Measurements from ENCODE around the gene HNRNPR.

- TF ChIP-seq CTCF (IDR thresholded peaks at IDR 0.05; ENCODE audit: extremely low read depth in 1 of 2, insufficient read depth in 1 of 2, low read depth in 1 of 2, low read length in 2 of 2) = no peak
- TF ChIP-seq MYC (IDR thresholded peaks at IDR 0.05; ENCODE audit: low read depth, low read length) = no peak
- no peak for TF ChIP-seq POLR2A (IDR thresholded peaks at IDR 0.05; ENCODE audit: low read depth, low read length)
- no peak for TF ChIP-seq MAX (IDR thresholded peaks at IDR 0.05; ENCODE audit: insufficient read depth, insufficient read length)
- TF ChIP-seq POLR2AphosphoS5 (IDR thresholded peaks at IDR 0.05; ENCODE audit: insufficient read depth, low read depth, low read length) = no peak
- no peak for TF ChIP-seq JUN (IDR thresholded peaks at IDR 0.05; ENCODE audit: borderline replicate concordance, insufficient read depth, insufficient read length, low read depth)
- no peak for TF ChIP-seq EZH2 (IDR thresholded peaks at IDR 0.05; ENCODE audit: borderline replicate concordance, low read depth, low read length, severe bottlenecking)
- no peak for TF ChIP-seq GATA2 (IDR thresholded peaks at IDR 0.05; ENCODE audit: insufficient read depth, insufficient read length, low read depth, low read length)
Observed at GRCh38 chr1:23387494-23387893, 43.4 kb upstream of the HNRNPR start.

All from endothelial cell of umbilical vein (primary cell).